GM18861 (cell line): ENCODE results near the gene CBARP.
"Not testable (repeated sequence)": the region's sequence is repeated elsewhere in the genome, so short reads cannot be mapped to it uniquely, and the experiment has no call there.

Source experiments
- ATAC-seq: cut with Tn5 transposase; IDR thresholded peaks from one replicate; pipeline ENCODE4 v1.9.1; 2021; ENCODE audit not compliant: unreplicated experiment

Gene CBARP

GRCh38 chr19:1252821-1253513 lies 15.2 kb upstream of the CBARP start:
- ATAC-seq, result no peak

- no peak for ATAC-seq
These were observed 14.5 kb upstream of the CBARP start for GRCh38 chr19:1252221-1252820.

GRCh38 chr19:1251330-1252220 lies 13.8 kb upstream of the CBARP start:
- ATAC-seq, result no peak

GRCh38 chr19:1250437-1251260 lies 12.8 kb upstream of the CBARP start:
- no peak for ATAC-seq

DNA sequence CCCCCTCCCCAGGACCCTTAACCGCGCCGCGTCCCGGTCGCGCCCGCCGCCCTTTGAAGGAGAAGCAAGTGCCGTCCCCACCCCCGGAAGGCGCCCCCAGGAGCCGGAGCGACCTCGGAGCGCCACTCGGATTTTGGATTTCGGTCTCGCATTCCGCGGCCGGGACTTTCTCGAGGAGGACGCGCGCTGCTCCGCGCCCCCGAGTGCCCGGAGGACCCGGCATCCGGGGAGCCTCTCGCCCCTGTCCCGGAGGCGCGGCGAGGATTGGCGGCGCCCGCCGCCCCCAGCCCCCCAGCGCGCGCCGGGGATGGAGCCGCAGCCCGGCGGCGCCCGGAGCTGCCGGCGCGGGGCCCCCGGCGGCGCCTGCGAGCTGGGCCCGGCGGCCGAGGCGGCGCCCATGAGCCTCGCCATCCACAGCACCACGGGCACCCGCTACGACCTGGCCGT lies 12.2 kb upstream of the CBARP start:
- ATAC-seq, result no peak

DNA sequence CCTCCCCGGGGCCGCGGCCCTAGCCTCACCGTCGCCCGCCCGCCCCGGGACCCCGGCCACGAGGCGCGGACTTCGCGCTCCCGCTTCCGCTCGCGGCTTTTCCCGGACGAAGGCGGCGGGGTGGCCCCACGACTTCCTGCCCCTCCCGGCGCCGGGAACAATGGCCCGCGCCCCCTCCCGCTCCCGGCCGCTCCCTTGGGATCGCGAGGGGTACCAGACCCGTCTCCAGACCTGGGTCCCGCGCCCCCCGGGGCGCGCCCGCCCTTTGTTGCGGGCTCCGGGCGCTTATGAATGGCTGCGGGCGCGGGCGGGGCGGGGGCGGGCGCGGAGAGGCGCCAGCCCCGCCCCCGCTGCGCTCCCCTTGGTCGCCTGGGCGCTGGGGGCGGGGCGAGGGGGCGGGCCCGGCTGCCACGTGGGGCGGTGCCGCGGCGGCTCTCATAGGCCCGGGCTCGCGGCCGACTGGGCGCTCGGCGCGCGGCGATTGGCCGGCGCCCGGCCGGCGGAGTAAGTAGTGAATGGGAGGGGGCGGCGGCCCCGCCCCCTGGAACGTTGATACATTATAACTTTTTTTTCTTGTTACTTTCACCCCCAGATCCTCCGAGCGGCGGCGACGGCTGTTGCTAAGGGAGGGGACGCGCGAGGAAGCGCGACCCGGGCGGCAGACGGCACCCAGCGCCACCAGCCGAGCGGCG lies 11.6 kb upstream of the CBARP start:
- ATAC-seq, result peak; percentile 38

DNA sequence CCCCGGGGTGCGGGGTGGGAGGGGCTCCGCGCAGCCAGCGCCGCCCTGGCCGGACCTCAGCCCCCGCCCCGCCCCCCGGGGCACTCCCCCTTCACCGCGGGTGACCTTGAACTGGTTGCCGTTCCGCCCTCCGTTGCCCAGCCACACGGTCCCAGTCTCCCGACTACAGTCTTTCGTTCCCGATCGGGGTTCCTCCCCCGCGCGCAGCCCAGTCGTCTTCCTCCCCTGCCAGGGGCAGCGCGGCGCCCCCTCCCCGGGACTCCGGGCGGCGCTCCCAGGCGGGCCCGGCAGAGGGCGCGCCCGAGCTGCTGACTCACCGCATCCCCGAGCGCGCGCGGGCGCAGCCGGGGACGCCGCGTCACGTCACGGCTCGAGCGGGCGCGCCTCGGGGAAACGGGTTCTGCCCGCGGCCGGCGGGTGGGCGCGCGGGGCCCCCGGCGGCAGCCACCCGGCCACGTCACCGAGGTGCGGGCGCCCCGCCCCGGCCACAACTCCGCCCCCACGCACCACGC lies 11.0 kb upstream of the CBARP start:
- peak; percentile 16 for ATAC-seq

GRCh38 chr19:1248139-1248785 lies 10.5 kb upstream of the CBARP start, which contains the start of gene MIDN:
TSS of gene MIDN (plus strand) at chr19:1248583. CDS start at chr19:1250297, 1,714 bp downstream.
- peak; percentile 16 for ATAC-seq

DNA sequence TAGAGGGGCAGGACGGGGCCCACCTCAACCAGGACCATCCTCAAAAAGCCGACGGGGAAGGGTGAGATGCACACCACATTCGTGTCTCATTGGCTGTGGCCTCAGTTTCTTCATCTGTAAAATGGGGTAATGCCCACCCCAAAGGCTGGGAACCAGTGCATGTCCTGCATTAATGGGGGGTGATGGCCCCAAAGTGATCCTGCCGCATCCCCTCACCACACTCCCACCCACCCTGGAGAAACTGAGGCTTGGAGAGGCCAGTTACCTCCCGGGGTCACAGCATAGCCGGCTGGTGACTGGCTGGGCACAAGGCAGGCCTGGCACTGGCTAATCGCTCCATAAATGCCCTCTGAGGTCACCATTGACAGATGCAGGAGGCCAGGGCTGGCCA lies 9.9 kb upstream of the CBARP start:
- ATAC-seq, result no peak

- ATAC-seq, result not testable (repeated sequence)
These were observed 8.7 kb upstream of the CBARP start for GRCh38 chr19:1246265-1247087.

- no peak for ATAC-seq
These were observed 7.9 kb upstream of the CBARP start for GRCh38 chr19:1245494-1246264.

- no peak for ATAC-seq
These were observed 7.1 kb upstream of the CBARP start for GRCh38 chr19:1244693-1245451.

DNA sequence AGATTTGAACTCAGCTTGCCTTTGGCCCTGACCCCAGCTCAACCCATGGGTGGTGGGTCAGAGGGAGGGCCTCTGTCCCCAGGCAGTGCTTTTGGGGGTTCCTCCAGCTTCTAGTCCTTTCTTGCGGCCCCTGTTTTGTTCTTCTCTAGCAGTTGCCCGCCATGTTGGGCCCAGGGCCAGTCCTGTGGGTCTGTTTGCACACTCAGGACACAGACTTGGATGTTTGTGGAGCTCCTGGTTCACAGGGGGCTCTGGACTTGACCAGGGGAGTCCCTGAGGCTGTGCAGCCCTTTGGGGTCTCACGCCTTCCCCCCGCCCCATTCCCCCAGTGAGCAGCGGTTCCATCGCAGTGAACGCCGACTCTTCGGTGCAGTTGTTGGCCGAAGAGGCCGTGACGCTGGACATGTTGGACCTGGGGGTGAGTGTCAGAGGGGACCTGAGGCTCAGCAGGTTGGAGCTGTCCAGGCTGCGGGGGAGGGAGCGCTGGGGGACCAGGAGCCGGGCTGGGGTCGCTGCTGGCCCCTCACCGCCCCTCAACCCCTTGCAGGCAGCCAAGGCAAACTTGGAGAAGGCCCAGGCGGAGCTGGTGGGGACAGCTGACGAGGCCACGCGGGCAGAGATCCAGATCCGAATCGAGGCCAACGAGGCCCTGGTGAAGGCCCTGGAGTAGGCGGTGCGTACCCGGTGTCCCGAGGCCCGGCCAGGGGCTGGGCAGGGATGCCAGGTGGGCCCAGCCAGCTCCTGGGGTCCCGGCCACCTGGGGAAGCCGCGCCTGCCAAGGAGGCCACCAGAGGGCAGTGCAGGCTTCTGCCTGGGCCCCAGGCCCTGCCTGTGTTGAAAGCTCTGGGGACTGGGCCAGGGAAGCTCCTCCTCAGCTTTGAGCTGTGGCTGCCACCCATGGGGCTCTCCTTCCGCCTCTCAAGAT lies 6.2 kb upstream of the CBARP start:
- ATAC-seq, result no peak

DNA sequence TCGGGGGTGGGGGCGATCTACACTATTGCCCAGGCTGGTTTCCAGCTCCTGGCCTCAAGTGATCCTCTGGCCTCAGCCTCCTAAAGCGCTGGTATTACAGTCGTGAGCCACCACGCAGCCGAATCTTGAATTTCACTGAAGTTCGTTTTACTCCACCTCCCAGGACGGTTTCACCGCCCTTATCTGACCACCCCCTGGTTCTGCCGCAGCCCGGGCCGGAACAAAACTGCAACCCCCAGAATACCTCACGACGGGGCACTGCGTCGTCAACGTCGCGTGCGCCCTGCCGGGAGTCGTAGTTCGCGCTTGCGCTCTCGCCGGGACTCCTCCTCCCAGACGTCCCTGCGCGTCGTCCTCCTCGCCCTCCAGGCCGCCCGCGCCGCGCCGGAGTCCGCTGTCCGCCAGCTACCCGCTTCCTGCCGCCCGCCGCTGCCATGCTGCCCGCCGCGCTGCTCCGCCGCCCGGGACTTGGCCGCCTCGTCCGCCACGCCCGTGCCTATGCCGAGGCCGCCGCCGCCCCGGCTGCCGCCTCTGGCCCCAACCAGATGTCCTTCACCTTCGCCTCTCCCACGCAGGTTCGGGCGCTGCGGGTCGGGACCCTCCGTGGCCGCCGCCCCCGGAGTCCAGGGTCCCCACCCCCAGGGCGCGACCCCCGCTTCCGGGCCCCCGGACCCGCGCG lies 3.8 kb upstream of the CBARP start, which contains the start of gene ATP5F1D:
Gene ATP5F1D (plus strand): TSS at position 335 of the 679 bp plus-strand sequence. CDS start 100 bp downstream, at position 435.
- peak; percentile 51 for ATAC-seq

GRCh38 chr19:1240925-1241324 lies 3.1 kb upstream of the CBARP start:
- no peak for ATAC-seq
